Measurements from ENCODE around the gene CPNE5.

GRCh38 chr6:36702656-36703055, 136.6 kb downstream of the CPNE5 start:
- TF ChIP-seq CTCF (conservative IDR thresholded peaks at IDR 0.05; ENCODE audit: low read depth, low read length) (no peak), EZH2 (IDR thresholded peaks at IDR 0.05; ENCODE audit: low read length, unreplicated experiment) (no peak), EZH2phosphoT487 (IDR thresholded peaks at IDR 0.05; ENCODE audit: borderline replicate concordance, low read length) (no peak)
